ENCODE results near the gene CYP11A1.

DNA sequence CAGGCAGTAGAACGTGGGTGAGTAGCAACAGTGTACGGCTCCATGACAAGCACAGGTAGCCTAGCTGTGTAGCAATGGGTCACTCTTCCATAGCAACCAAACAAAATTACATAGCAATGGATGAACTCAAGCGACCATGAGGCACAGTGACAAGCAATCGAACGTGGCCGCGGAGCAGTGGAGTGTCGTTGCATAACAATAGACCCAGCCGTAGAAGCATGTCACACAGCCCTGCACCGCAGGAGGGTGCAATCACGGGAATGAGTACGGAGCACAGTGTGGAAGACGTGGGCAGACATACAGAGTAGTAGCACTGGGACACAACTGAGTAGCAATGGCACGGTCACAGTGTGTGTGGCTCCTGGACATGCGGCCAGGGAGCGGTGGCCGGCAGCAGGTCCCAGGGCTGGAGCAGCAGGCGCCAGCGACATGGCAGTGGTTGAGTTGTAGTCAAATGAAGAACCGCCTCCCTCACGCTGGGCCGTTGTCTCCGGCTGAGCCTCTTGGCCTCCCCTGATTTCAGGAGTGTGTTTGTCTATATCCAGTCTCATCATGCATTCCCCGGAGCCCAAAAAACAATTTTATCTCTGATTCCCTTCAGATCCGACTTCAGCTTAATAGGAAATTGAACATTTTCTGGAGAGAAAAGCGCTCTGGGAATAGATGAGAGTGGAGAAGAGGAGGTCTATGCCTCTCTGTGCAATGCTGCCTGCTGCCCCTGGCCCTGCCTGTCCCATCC, 67.2 kb downstream of the CYP11A1 start:
- TF ChIP-seq POLR2AphosphoS5 (IDR thresholded peaks at IDR 0.05; ENCODE audit: low read depth, low read length) (no peak), POLR2A (IDR thresholded peaks at IDR 0.05; ENCODE audit: low read depth, low read length) (no peak), SPI1 (IDR thresholded peaks at IDR 0.05; ENCODE audit: low read depth, low read length) (no peak)
